ENCODE data around the gene HADHA. TPM values are rescaled to one million over a fixed set of nuclear protein-coding genes. Genes with fewer than 3 reads are reported as not detected.

HADHA gene
- total RNA-seq, 2 experiments from 2014 or later = 104 to 113 TPM

GRCh38 chr2:26196683-26197418 lies 47.6 kb downstream of the HADHA start:
- H3K27ac Mint-ChIP-seq = no peak overlapping the region
- H3K9me3 Mint-ChIP-seq = no peaks in the 10 kb centered on the region
- no peak overlapping the region for H3K4me3 Mint-ChIP-seq
- DNase-seq (no peak), ATAC-seq (ENCODE audit: low read depth) (no peak)
- H3K36me3 Mint-ChIP-seq = peaks cover 24% of the 10 kb centered on the region
- H3K4me1 Mint-ChIP-seq = no peaks in the 10 kb centered on the region
- POLR2A ChIA-PET = no interaction called here
- H3K27me3 Mint-ChIP-seq = no peaks in the 10 kb centered on the region

GRCh38 chr2:26195040-26195984 lies 49.1 kb downstream of the HADHA start:
- H3K9me3 Mint-ChIP-seq = no peaks in the 10 kb centered on the region
- POLR2A ChIA-PET = no interaction called here
- DNase-seq (no peak), ATAC-seq (ENCODE audit: low read depth) (no peak)
- H3K36me3 Mint-ChIP-seq = peaks cover 20% of the 10 kb centered on the region
- H3K27me3 Mint-ChIP-seq = no peaks in the 10 kb centered on the region
- H3K27ac Mint-ChIP-seq = no peak overlapping the region
- H3K4me1 Mint-ChIP-seq = no peaks in the 10 kb centered on the region
- no peak overlapping the region for H3K4me3 Mint-ChIP-seq

GRCh38 chr2:26193578-26194231 lies 50.7 kb downstream of the HADHA start:
- POLR2A ChIA-PET = interaction anchor here (1.2 kb wide), 1 partner anchor 10 kb away, joined by 4 read pairs; no protein-coding TSS in a partner anchor
- DNase-seq = no peak
- H3K4me1 Mint-ChIP-seq = no peaks in the 10 kb centered on the region
- H3K27me3 Mint-ChIP-seq = no peaks in the 10 kb centered on the region
- peaks cover 14% of the 10 kb centered on the region for H3K36me3 Mint-ChIP-seq
- H3K4me3 Mint-ChIP-seq = no peak overlapping the region
- no peak for ATAC-seq (ENCODE audit: low read depth)
- H3K27ac Mint-ChIP-seq = no peak overlapping the region
- H3K9me3 Mint-ChIP-seq = no peaks in the 10 kb centered on the region

GRCh38 chr2:26191316-26192159 lies 52.9 kb downstream of the HADHA start:
- POLR2A ChIA-PET = interaction anchor here (0.5 to 0.6 kb wide), 2 partner anchors 14 to 208 kb away, joined by 3 read pairs; no protein-coding TSS in a partner anchor
- peaks cover 4% of the 10 kb centered on the region for H3K4me1 Mint-ChIP-seq
- DNase-seq = no peak
- ATAC-seq (ENCODE audit: low read depth) = no peak
- no peak overlapping the region for H3K4me3 Mint-ChIP-seq
- H3K27ac Mint-ChIP-seq = no peak overlapping the region
- H3K27me3 Mint-ChIP-seq = no peaks in the 10 kb centered on the region
- no peaks in the 10 kb centered on the region for H3K9me3 Mint-ChIP-seq
- H3K36me3 Mint-ChIP-seq = peaks cover 1% of the 10 kb centered on the region

- H3K36me3 Mint-ChIP-seq = peaks cover 1% of the 10 kb centered on the region
- POLR2A ChIA-PET = no interaction called here
- no peaks in the 10 kb centered on the region for H3K27me3 Mint-ChIP-seq
- no peak for ATAC-seq (ENCODE audit: low read depth)
- no peak for DNase-seq
- H3K9me3 Mint-ChIP-seq = no peaks in the 10 kb centered on the region
- H3K4me1 Mint-ChIP-seq = peaks cover 10% of the 10 kb centered on the region
- no peak overlapping the region for H3K27ac Mint-ChIP-seq
- no peak overlapping the region for H3K4me3 Mint-ChIP-seq
These were observed 54.1 kb downstream of the HADHA start for GRCh38 chr2:26190369-26190768.

GRCh38 chr2:26189751-26190150 lies 54.7 kb downstream of the HADHA start:
- Mint-ChIP-seq H3K9me3 (no peaks in the 10 kb centered on the region), H3K27me3 (no peaks in the 10 kb centered on the region), H3K4me1 (peaks cover 12% of the 10 kb centered on the region), H3K36me3 (peaks cover 1% of the 10 kb centered on the region), H3K27ac (no peak overlapping the region), H3K4me3 (no peak overlapping the region)
- no peak for DNase-seq
- POLR2A ChIA-PET = interaction anchor here (1.2 kb wide), 1 partner anchor 14 kb away, joined by 4 read pairs; no protein-coding TSS in a partner anchor
- ATAC-seq (ENCODE audit: low read depth) = no peak

GRCh38 chr2:26189123-26189522 lies 55.3 kb downstream of the HADHA start:
- DNase-seq (no peak), ATAC-seq (ENCODE audit: low read depth) (no peak)
- no peaks in the 10 kb centered on the region for H3K9me3 Mint-ChIP-seq
- no peak overlapping the region for H3K4me3 Mint-ChIP-seq
- peak overlapping the region; percentile 69 for H3K27ac Mint-ChIP-seq
- POLR2A ChIA-PET = interaction anchor here (1.2 kb wide), 1 partner anchor 14 kb away, joined by 4 read pairs; no protein-coding TSS in a partner anchor
- H3K4me1 Mint-ChIP-seq = peaks cover 12% of the 10 kb centered on the region
- H3K27me3 Mint-ChIP-seq = no peaks in the 10 kb centered on the region
- H3K36me3 Mint-ChIP-seq = no peaks in the 10 kb centered on the region

GRCh38 chr2:26187537-26188104 lies 56.8 kb downstream of the HADHA start:
- H3K27ac Mint-ChIP-seq = no peak overlapping the region
- peaks cover 2% of the 10 kb centered on the region for H3K27me3 Mint-ChIP-seq
- POLR2A ChIA-PET = no interaction called here
- H3K4me3 Mint-ChIP-seq = no peak overlapping the region
- no peak for DNase-seq
- no peaks in the 10 kb centered on the region for H3K36me3 Mint-ChIP-seq
- H3K9me3 Mint-ChIP-seq = no peaks in the 10 kb centered on the region
- H3K4me1 Mint-ChIP-seq = peaks cover 14% of the 10 kb centered on the region
- ATAC-seq (ENCODE audit: low read depth) = no peak

GRCh38 chr2:26187114-26187513 lies 57.3 kb downstream of the HADHA start:
- Mint-ChIP-seq H3K9me3 (no peaks in the 10 kb centered on the region), H3K4me3 (no peak overlapping the region), H3K27ac (no peak overlapping the region), H3K4me1 (peaks cover 14% of the 10 kb centered on the region), H3K36me3 (no peaks in the 10 kb centered on the region), H3K27me3 (peaks cover 4% of the 10 kb centered on the region)
- ATAC-seq (ENCODE audit: low read depth) (no peak), DNase-seq (no peak)
- POLR2A ChIA-PET = no interaction called here

GRCh38 chr2:26185954-26186770 lies 58.3 kb downstream of the HADHA start:
- peaks cover 14% of the 10 kb centered on the region for H3K4me1 Mint-ChIP-seq
- POLR2A ChIA-PET = interaction anchor here (1.5 to 2.3 kb wide), 2 partner anchors 17 to 114 kb away, joined by 3 to 10 read pairs; no protein-coding TSS in a partner anchor
- no peaks in the 10 kb centered on the region for H3K36me3 Mint-ChIP-seq
- DNase-seq (no peak), ATAC-seq (ENCODE audit: low read depth) (no peak)
- peak overlapping the region; percentile 81 for H3K4me3 Mint-ChIP-seq
- no peaks in the 10 kb centered on the region for H3K9me3 Mint-ChIP-seq
- H3K27me3 Mint-ChIP-seq = peaks cover 7% of the 10 kb centered on the region
- no peak overlapping the region for H3K27ac Mint-ChIP-seq

- ATAC-seq (ENCODE audit: low read depth) (no peak), DNase-seq (no peak)
- peaks cover 14% of the 10 kb centered on the region for H3K4me1 Mint-ChIP-seq
- POLR2A ChIA-PET = interaction anchor here (0.5 to 2.3 kb wide), 9 partner anchors 17 to 802 kb away, joined by 3 to 10 read pairs (median 5); partner anchors contain the start of genes ASXL2 and SELENOI
- peak overlapping the region; percentile 73 for H3K27ac Mint-ChIP-seq
- peak overlapping the region; percentile 81 for H3K4me3 Mint-ChIP-seq
- H3K9me3 Mint-ChIP-seq = no peaks in the 10 kb centered on the region
- peaks cover 9% of the 10 kb centered on the region for H3K27me3 Mint-ChIP-seq
- H3K36me3 Mint-ChIP-seq = no peaks in the 10 kb centered on the region
These were observed 59.0 kb downstream of the HADHA start for GRCh38 chr2:26185304-26185928.

Measured in activated naive CD8-positive, alpha-beta T cell treated with anti-CD3 and anti-CD28 coated beads, Interleukin-2, amount 10 ng/mL, durations not matched to agents 7 days and 5 days (primary cell).